SW 1271 (cell line): ENCODE measurements around the gene ADAD2.
"Not testable (repeated sequence)": the region's sequence is repeated elsewhere in the genome, so short reads cannot be mapped to it uniquely, and the experiment has no call there.

Source experiments
- DNase-seq, 2 experiments: peaks; one replicate each; lab custom pipeline; 2025; lab: John Stamatoyannopoulos, UW

The ADAD2 gene

DNA sequence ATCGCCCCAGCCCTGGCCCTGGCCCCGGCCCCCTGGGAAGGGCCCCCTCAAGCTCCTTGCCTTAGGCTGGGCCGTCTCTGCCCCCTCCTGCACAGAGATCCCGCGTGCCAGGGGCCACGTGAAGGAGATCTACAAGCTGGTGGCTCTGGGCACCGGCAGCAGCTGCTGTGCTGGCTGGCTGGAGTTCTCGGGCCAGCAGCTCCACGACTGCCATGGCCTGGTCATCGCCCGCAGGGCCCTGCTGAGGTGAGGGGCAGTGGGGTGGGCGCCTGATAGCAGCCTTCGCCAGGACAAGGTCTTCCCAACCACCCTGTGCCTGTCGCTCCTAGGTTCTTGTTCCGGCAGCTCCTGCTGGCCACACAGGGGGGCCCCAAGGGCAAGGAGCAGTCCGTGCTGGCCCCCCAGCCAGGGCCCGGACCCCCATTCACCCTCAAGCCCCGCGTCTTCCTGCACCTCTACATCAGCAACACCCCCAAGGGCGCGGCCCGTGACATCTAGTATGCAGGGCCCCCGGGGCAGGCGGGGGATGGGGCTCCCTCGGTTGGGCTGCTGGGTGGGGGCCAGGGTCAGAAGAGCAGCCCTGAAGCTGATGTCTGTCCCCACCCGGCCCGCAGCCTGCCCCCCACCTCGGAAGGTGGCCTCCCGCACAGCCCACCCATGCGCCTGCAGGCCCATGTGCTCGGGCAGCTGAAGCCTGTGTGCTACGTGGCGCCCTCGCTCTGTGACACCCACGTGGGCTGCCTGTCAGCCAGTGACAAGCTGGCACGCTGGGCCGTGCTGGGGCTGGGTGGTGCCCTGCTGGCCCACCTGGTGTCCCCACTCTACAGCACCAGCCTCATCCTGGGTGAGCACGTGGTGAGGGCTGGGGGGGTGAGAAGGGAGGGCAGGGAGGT lies 4.5 kb downstream of the ADAD2 start:
- DNase-seq: no peak

DNA sequence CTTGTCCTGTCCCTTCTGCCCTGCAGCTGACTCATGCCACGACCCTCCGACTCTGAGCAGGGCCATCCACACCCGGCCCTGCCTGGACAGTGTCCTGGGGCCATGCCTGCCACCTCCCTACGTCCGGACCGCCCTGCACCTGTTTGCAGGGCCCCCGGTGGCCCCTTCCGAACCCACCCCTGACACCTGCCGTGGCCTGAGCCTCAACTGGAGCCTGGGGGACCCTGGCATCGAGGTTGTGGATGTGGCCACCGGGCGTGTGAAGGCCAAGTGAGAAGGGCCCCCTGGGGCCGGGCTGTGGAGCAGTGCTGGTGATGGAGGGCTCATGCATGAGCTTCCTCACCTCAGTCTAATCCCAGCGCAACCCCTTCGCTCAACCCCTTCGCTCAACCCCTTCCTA lies 5.1 kb downstream of the ADAD2 start:
- no peak for DNase-seq

DNA sequence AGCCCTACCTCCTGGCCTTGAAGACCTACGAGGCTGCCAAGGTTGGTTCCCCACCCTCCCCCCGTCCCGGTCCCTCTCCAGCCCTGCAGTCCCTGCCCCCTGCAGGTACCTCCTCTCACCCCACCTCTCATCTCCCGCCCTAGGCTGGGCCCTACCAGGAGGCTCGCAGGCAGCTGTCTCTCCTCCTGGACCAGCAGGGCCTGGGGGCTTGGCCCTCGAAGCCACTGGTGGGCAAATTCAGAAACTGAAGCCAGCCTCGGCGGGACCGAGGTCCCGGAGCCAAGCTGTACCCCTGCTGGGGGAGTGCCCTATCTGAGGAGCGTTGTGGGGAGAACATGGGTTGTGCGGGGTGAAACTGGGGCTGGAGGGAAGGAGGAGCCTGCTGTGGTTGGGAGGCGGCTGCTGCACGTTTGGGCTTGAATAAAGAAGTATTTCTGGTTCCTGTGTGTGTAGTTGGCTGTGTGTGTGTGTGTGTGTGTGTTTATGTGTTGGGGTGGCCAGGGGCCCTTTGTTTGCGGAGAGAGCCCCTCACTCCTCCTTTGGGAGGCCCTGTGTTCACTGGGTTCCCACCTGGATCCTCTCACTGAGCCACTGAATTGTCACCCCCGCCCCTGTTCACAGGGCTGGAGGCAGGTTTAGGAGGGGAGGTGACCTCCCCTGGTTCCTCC lies 5.9 kb downstream of the ADAD2 start:
- no peak for DNase-seq

DNA sequence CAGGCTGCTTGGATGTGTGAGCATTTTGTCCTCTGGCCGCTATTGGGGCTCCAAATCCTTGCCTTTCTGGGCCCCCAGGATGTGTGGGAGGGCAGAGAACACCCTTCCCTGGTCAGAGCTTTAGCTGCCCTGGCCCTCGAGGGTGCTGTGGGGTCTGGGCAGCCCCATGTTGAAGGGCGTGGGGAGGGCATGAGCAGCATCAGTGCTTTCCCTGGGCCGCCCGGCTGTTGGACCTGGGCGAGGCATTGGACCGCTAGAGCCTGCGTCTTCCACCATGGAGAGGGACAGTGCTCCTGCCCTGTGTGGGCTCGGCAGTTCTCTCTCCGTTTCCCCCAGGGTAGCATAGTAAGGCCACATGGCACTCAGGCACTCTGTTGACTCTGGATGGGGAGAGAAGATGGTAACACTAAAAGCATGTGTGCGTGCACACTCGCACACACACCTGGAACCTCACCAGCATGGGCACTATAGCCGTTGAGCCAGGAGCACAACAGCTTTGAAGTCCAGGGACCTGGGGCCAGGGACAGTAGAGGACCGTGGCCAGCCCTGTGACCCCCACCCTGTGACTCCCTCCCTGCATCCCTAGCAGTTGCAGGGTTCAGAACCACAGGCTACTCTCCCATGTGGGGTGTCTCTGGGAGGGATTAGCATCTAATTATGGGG lies 6.6 kb downstream of the ADAD2 start:
- DNase-seq: no peak

DNA sequence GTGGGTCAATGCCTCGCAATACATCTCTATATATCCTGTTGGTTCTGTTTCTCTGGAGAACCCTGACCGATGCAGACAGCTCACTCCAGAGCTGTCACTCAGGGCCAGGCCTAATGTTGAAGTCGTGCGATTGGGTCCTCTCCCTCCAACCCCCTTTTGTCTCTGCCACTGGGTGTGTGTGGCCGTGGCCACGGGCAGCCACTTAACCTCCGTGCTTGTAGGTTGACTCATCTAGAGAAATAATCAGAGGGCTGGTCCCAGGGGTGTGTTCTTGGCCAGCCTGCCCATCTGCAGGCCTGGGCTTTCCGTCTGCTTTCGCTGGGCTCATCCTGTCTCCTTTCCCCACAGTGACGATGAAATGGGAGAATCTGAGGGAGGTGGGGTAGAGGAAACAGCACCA lies 7.4 kb downstream of the ADAD2 start:
- DNase-seq: no peak

DNA sequence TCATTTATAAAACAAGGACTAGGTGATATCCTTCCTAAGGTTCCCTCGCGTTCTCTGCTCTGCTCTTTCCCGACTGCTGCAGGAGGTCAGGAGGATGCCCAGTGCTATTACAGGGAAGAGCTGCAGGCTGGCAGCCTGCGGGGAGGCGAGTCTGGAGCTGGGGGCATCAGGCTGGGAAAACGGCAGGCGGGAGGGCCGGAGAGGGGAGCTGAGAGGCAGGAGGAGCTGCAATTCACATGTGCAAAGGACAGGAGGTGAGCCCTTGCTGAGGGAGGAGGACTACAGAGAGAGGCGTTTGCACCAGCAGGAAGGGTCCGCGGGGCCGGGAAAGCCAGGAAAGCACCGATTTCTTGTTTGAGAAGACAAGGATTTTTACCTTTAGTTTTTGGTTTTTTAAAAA lies 8.1 kb downstream of the ADAD2 start:
- no peak for DNase-seq

DNA sequence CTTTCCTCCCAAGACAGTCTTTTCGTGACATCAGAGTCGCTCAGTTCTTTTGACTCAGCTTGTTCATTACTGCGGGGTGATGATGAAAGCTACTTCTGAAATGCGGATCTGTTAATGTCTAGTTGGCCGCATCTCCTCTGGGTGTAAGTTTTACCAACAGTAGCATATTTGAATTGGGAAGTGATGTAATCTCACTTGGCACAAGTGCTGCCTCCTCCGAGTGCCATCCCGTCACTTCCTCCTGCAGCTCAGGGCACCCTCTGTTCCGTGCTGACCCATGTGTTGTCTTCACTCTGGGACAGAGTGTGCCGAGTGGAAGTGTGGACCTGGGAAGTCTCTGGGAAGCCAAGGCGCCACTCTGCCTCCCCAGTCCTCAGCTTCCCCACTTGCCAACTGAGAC lies 8.9 kb downstream of the ADAD2 start:
- no peak for DNase-seq

DNA sequence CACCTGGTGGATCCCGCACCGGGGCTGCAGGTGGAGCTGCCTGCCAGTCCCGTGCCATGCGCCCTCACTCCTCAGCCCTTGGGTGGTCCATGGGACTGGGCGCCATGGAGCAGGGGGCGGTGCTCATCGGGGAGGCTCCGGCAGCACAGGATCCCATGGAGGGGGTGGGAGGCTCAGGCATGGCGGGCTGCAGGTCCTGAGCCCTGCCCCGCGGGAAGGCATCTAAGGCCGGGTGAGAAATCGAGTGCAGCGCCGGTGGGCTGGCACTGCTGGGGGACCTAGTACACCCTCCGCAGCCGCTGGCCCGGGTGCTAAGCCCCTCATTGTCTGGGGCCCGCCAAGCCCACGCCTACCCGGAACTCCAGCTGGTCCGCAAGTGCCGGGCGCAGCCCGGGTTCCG lies 13.6 kb downstream of the ADAD2 start:
- not testable (repeated sequence) for DNase-seq

DNA sequence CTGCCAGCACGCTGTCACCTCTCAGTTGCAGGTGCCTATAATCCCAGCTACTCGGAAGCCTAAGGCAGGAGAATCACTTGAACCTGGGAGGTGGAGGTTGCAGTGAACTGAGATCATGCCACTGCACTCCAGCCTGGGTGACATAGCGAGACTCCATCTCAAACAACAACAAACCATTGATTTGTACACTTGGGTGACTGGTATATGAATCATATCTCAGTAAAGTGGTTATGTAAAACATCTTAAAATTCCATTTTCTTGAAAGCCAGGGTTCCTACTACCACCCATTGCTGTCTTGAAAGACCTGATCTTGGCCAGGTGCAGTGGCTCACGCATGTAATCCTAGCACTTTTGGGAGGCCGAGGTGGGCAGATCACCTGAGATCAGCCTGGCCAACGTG lies 14.2 kb downstream of the ADAD2 start:
- DNase-seq: not testable (repeated sequence)

DNA sequence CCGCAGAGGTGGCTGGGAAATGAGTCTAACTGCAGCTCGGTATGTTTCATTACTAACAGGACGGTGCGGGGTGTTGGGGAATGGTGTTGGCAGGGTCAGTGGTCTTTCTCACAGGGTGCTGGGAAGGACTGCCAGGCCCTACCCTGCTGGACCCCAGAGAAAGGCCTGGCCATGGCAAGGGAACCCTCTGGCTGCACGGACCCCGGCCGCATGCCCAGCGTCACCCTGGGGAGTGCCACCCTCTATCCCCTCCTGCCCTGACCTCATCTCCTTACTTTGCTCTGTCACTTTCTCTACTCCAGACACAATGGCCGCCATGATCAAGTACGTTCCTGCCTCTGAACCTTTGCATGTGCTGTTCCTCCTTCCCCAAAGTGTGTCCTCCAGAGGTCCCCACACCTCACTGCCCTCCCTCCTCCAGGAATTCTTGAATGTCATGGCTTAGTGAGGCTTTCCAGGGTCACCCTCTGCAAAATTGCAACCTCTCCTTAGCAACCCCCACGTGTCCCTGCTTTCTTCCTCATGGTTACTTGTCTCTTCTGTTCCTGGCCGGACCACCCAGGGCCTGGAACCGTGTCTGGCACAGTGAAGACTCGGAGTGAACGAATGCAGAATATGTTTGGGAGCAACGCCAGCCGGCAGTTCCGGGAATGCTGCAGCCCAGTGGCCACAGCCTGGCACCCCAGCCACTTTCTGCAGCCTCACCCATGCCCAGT lies 15.2 kb downstream of the ADAD2 start:
- DNase-seq: no peak

DNA sequence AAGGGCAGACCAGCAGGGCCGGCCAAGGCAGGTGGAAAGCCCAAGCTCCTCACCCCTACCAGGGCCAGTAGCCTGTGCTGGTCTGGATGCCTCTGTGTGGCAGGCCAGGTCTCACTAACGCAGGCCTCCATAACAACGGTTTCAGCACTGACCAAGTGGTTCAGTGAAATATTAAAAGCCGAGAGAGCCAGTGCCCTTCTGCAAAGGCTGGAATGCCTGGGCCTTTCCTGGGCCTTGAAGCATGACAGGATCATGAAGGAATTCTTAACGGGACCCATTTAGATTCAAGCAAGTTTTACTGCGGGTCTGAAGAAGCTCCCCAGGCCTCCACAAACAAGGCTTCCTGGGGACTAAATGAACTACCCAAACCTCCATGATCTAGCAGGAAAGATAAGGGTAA lies 16.3 kb downstream of the ADAD2 start:
- DNase-seq: no peak

DNA sequence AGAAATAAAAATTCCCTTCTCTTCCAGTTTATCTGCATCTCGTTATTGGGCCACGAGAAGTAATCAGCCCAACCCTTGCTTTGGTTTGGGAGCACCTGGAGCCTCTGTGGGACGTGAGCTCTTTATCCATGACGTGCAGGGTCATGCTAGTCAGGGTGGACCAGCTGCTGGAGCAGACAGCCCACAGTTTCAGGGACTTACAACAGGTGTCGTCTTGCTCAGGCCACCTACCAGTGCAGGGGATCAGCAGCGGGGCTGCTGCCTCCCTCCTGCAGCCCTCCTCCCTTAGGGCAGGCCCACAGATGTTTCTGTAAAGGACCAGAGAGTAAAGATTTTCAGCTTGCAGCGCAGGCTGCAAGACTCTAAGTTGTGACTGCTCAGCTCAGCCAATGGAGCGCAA lies 16.9 kb downstream of the ADAD2 start:
- no peak for DNase-seq

DNA sequence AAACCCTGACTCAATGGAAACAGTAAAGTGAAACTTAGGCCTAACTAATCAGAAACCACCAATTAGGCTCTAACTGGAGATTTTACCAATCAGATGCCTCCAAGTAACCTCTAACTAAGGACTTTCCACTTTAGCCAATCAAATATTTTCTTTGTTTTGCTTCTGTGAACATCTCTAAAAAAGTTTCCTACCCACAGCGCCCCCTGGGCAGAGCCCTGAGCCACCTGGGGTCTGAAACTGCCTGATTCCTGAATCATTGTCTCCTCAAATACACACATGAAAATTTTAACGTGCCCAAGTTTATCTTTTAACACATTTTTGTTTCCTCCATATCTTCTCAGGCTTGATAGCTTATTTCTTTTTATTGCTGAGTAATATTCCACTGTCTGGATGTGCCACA lies 19.0 kb downstream of the ADAD2 start:
- no peak for DNase-seq

DNA sequence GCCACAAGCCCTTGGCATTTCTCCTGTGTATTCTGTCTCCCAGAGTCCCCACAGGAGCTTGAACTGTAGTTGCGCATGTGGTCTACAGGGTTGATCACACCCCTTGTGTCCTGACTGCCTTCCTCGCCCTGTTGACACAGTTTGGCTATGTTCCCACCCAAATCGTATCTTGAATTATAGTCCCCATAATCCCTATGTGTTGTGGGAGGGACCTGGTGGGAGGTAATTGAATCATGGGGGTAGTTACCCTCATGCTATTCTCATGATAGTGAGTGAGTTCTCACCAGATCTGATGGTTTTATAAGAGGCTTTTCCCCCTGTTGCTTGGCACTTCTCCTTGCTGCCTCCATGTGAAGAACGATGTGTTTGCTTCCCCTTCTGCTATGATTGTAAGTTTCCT lies 21.2 kb downstream of the ADAD2 start:
- DNase-seq: no peak

DNA sequence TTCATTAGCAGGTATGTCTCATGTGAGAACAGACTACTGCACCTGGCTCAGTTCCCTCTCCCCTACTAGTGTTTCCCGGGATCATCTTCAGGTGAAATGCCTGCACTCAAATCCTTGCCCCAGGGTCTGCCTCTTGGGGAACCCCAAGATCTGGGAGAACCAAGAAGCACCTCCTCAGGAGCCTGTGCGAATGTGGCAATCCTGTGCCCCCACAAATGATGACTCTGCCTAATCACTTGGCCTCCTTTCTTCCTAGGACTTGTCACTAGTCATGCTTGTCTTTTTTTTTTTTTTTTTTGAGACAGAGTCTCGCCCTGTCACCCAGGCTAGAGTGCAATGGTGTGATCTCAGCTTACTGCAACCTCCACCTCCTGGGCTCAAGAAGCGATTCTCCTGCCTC lies 21.7 kb downstream of the ADAD2 start:
- DNase-seq: no peak

DNA sequence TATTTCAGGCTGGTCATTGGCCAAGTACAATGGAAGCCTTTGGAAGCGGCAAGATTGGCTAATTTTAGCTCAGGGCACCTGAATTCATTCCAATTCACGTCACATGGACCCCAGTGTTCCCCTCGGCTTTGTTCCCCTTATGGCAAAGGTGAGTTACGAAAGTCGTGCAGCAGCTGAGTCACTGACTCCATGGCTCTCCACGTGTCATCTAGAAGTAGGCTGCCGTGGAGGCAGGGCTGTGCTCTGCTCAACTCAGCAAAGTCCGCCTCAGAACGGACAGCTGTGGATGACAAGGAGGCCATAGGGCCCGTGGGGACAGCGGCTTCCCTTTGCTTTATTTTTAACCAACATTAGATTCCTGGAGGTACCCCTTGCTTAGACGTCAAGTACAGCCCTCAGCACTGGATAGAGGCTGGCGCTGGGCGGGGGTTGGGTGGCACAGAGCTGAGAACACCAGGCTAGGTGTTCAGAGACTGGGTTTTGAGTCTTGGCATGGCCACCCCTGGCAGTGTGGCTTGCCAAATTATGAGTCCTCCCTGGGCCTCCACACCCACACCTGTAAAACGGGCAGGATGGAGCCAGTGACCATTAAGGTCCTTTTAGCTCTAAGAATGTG lies 23.6 kb downstream of the ADAD2 start:
- DNase-seq: no peak

DNA sequence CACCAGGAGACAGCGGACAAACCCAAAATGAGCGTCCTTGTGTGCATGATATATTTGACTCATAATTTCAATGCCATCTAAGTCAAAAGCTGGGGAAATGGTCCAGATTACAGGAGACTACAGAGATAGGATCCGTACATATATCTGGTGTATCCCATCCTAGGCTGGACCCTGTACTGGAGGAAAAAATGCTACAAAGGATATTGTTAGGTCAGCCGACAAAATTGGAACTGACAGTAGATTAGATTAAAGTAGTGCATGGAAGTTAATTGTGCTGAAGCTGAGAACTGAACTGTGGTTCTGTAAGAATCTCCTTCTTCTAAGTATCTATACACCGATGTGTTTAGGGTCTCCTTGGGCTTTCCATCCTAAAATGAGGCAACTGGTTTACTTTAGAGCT lies 24.6 kb downstream of the ADAD2 start:
- DNase-seq: no peak

DNA sequence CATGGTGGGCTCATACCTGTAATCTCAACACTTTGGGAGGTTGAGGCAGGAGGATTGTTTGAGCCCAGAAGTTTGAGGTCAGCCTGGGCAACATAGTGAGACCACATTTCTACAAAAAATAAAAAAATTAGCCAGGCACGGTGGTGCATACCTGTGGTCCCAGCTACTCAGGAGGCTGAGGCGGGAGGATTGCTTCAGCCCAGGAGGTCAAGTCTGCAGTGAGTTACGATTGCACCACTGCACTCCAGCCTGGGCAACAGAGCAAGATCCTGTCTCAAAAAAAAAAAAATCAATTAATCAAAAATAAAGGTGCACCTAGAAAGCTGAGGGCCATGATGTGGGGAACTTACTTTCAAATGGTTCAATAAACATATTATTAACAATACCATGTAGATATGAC lies 25.2 kb downstream of the ADAD2 start:
- DNase-seq: not testable (repeated sequence)

DNA sequence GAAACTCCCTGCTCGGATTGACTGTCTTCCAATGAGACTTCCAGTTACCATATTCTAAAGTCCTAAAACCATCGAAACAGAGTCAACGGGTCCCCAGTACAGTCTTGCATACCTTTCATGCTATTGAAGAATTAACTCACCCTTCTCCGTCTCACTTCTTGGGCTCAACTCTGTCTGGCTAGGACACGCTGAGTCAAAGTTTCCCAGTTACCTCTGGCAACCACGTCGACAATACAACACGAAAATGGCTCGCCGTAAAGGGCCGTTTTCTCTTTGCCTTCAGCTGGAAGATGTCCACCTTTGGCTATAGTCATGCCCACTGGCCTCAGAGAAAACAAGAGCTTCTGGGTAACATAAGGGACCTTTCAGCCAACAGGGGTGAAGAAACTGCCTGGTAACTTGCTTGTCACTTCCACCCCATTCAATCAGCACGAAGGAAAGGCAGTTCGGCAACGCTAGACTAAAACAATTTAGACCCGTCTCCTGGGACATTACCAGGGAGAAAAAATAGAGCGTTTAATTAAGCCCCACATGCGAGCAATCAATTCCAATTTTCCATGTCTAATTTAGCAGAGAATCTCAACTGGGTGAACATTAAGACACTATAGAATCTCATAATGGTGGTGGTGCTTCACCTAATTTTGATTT lies 27.3 kb downstream of the ADAD2 start:
- DNase-seq: no peak

DNA sequence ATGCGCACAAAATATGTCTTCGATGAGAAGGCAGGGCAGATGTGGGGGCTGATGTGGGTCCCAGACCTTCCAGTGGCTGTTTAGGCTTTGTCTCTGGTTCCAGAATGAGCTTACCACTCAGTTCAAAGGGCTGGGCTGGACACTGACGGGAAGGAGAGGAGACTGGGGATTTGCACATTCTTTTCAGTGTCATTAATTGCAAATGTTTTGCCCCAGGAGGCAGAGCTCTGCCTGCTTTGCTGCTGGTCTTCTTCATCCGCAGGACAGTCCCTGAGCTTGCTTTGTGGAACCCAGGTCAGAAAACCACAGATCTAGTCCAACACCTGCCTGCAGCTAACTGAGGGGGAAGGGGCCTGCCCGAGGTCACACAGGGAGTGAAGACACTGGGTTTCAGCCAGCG lies 28.0 kb downstream of the ADAD2 start:
- DNase-seq: no peak

DNA sequence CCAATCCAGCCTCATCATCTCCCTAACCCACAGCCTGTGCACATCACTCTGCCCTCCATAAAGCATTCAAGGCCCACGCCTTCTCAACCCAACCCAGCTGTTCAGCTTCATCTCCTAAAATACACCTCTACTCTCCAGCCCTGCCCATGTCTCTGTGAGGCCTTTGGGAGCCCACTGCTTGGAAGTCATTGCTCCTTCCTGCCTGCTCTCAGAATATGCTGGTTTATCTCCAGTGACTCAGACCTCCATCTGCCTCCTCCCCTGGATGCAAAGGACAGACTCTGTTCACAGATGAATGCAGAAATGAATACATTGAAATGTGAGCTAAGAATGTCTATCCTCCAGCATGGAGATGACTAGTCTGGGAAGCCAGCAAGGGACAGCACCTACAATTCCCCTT lies 29.9 kb downstream of the ADAD2 start:
- DNase-seq: no peak
